ENCODE data around the gene UBE2Q1.

DNA sequence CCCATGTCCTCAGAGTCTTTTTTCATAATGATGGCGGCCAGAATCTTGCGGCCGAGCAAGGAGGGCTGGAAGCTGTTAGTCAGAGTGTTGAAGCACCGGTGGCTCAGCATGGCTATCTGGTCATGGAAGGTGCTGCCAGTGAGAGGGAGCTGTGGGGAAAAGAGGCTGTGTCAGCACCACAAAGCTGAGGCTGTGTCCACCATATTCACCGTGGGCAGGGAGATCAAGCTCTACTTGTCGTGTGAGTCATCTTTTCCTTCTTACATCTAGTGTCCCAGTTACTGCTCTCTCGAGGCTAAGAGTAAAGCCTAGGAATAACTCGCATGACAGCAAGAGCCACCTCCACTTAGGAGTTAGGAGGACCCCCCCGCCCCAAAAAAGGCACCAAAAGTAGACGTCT is 31.3 kb upstream of the UBE2Q1 start:
- TF ChIP-seq POLR2A (IDR thresholded peaks at IDR 0.05; ENCODE audit: low read depth, low read length): no peak
- TF ChIP-seq, protein P1, sequence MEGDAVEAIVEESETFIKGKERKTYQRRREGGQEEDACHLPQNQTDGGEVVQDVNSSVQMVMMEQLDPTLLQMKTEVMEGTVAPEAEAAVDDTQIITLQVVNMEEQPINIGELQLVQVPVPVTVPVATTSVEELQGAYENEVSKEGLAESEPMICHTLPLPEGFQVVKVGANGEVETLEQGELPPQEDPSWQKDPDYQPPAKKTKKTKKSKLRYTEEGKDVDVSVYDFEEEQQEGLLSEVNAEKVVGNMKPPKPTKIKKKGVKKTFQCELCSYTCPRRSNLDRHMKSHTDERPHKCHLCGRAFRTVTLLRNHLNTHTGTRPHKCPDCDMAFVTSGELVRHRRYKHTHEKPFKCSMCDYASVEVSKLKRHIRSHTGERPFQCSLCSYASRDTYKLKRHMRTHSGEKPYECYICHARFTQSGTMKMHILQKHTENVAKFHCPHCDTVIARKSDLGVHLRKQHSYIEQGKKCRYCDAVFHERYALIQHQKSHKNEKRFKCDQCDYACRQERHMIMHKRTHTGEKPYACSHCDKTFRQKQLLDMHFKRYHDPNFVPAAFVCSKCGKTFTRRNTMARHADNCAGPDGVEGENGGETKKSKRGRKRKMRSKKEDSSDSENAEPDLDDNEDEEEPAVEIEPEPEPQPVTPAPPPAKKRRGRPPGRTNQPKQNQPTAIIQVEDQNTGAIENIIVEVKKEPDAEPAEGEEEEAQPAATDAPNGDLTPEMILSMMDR (conservative IDR thresholded peaks at IDR 0.05; ENCODE audit: low read depth, low read length): no peak
- no peak for TF ChIP-seq RFX5 (IDR thresholded peaks at IDR 0.05; ENCODE audit: low read depth, low read length)
- TF ChIP-seq MAZ (IDR thresholded peaks at IDR 0.05; ENCODE audit: borderline replicate concordance, low read depth, low read length): no peak
- TF ChIP-seq RCOR1 (IDR thresholded peaks at IDR 0.05; ENCODE audit: insufficient replicate concordance, low read length): no peak

Data from IMR-90 (cell line).